Thymus (tissue), 14 donors: ENCODE results near the gene DRD1. TPM values are rescaled to one million over a fixed set of nuclear protein-coding genes. Genes with fewer than 3 reads are reported as not detected.

Experiments
- DNase-seq, 9 donors: peaks; one replicate each; pipeline ENCODE4 v3.0.0-alpha.2; 2013; ENCODE audit warnings: low spot score in 9 of 9, low read depth in 6 of 9, missing footprints in 1 of 9
- H3K27ac ChIP-seq, 2 donors: one replicate each; pipeline ENCODE4 v1.5.1; 2013; ENCODE audit warnings: control low read depth in 1 of 2, low read depth in 1 of 2, low read length in 1 of 2, mild to moderate bottlenecking in 1 of 2, moderate library complexity in 1 of 2
- H3K27me3 ChIP-seq, 2 donors: one replicate each; pipeline ENCODE4 v1.5.1; 2013; ENCODE audit warnings: low read length in 1 of 2; ENCODE audit not compliant: control insufficient read depth in 2 of 2, insufficient read depth in 1 of 2
- H3K36me3 ChIP-seq, 2 donors: one replicate each; pipeline ENCODE4 v1.5.1; 2013; ENCODE audit warnings: low read length in 1 of 2, mild to moderate bottlenecking in 1 of 2, moderate library complexity in 1 of 2; ENCODE audit not compliant: control insufficient read depth in 2 of 2, insufficient read depth in 2 of 2
- H3K4me1 ChIP-seq, 2 donors: one replicate each; pipeline ENCODE4 v1.5.1; 2013; ENCODE audit warnings: low read length in 2 of 2; ENCODE audit not compliant: control insufficient read depth in 2 of 2, insufficient read depth in 2 of 2
- H3K4me3 ChIP-seq, 2 donors: one replicate each; pipeline ENCODE4 v1.5.1; 2013; ENCODE audit warnings: low read length in 2 of 2, control low read depth in 1 of 2, mild to moderate bottlenecking in 1 of 2
- H3K9me3 ChIP-seq, 2 donors: one replicate each; pipeline ENCODE4 v1.5.1; 2013; ENCODE audit warnings: low read length in 1 of 2, mild to moderate bottlenecking in 1 of 2; ENCODE audit not compliant: control insufficient read depth in 2 of 2, insufficient read depth in 1 of 2
- WGBS: extraction: QIAGEN DNeasy Blood & Tissue Kit; methylation state at CpG from one replicate; pipeline ENCODE4 v1.1.7; 2013; 5-methylcytosine and 5-hydroxymethylcytosine counted together
- long read RNA-seq, 10 donors: transcript quantifications; one replicate each; lab custom pipeline, GENCODE V29; 2026
- polyA plus RNA-seq: library from polyadenylated mRNA; stranded (reverse); fragments of 200-250 nt; gene quantifications from one replicate; pipeline ENCODE4 v1.2.3, GENCODE V29; 2013
- total RNA-seq: library from RNA; stranded (reverse); fragments of 120-200 nt; gene quantifications from one replicate; pipeline ENCODE4 v1.2.4, GENCODE V29; 2013
- donor health status: healthy.

DRD1 gene
- total RNA-seq: 0.80 TPM
- 0.41 TPM for polyA plus RNA-seq
- long read RNA-seq, donor 1: 0 reads
- long read RNA-seq, donor 2: 0 reads
- long read RNA-seq, donor 3: 0 reads
- long read RNA-seq, donor 4: 0 reads
- long read RNA-seq, donor 5, full-length matches to known transcripts: 1 of 1 reads
- long read RNA-seq, donor 5, partial matches to known transcripts: 0 of 1 reads
- long read RNA-seq, donor 5, other reads (novel, unspliced or antisense): 0 of 1 reads
- long read RNA-seq, donor 6: 0 reads
- long read RNA-seq, donor 7: 0 reads
- long read RNA-seq, donor 8, full-length matches to known transcripts: 1 of 1 reads
- long read RNA-seq, donor 8, partial matches to known transcripts: 0 of 1 reads
- long read RNA-seq, donor 8, other reads (novel, unspliced or antisense): 0 of 1 reads
- long read RNA-seq, donor 9, full-length matches to known transcripts: 1 of 1 reads
- long read RNA-seq, donor 9, partial matches to known transcripts: 0 of 1 reads
- long read RNA-seq, donor 9, other reads (novel, unspliced or antisense): 0 of 1 reads
- long read RNA-seq, donor 10: 0 reads

- no peak within 1 kb of the TSS for H3K27ac ChIP-seq
- no peaks in the 10 kb centered on the region for H3K36me3 ChIP-seq
- no peaks in the 10 kb centered on the region for H3K4me1 ChIP-seq
- peak within 1 kb of the TSS in 1 of 2 donors; percentile 6 for H3K4me3 ChIP-seq
- DNase-seq: peak in 3 of 9 donors; percentile 18 to 57 (median 33)
- peaks cover 27 to 65% of the 10 kb centered on the region in 2 donors for H3K27me3 ChIP-seq
- H3K9me3 ChIP-seq: no peaks in the 10 kb centered on the region
- 2% methylated on average over 91 of the region's 91 CpGs for WGBS
These were observed at the start of gene DRD1 for GRCh38 chr5:175444060-175444904. DRD1 (minus strand) TSS chr5:175444182; CDS start chr5:175443099, 1,083 bp downstream.

- Histone ChIP-seq H3K27ac (no peak overlapping the region), H3K27me3 (no peaks in the 10 kb centered on the region), H3K4me3 (no peak overlapping the region), H3K4me1 (no peaks in the 10 kb centered on the region), H3K36me3 (peaks cover 38 to 64% of the 10 kb centered on the region in 2 donors), H3K9me3 (no peaks in the 10 kb centered on the region)
- 92% methylated on average over 8 of the region's 8 CpGs for WGBS
- DNase-seq: no peak
These were observed 49.7 kb upstream of the DRD1 start for GRCh38 chr5:175493726-175494125.

- WGBS: 96% methylated on average over 7 of the region's 7 CpGs
- Histone ChIP-seq H3K36me3 (peaks cover 42 to 66% of the 10 kb centered on the region in 2 donors), H3K4me1 (no peaks in the 10 kb centered on the region), H3K9me3 (no peaks in the 10 kb centered on the region), H3K4me3 (no peak overlapping the region), H3K27ac (no peak overlapping the region), H3K27me3 (no peaks in the 10 kb centered on the region)
- DNase-seq: no peak
These were observed 49.3 kb upstream of the DRD1 start for GRCh38 chr5:175493260-175493659.

- H3K9me3 ChIP-seq: no peaks in the 10 kb centered on the region
- no peaks in the 10 kb centered on the region for H3K4me1 ChIP-seq
- H3K36me3 ChIP-seq: peaks cover 54 to 70% of the 10 kb centered on the region in 2 donors
- 82% methylated on average over 6 of the region's 6 CpGs for WGBS
- no peak overlapping the region for H3K4me3 ChIP-seq
- H3K27ac ChIP-seq: no peak overlapping the region
- no peaks in the 10 kb centered on the region for H3K27me3 ChIP-seq
- no peak for DNase-seq
These were observed 47.2 kb upstream of the DRD1 start for GRCh38 chr5:175491223-175491622.

GRCh38 chr5:175489693-175490443, 45.9 kb upstream of the DRD1 start:
- Histone ChIP-seq H3K27ac (peak overlapping the region in 1 of 2 donors; percentile 27), H3K4me1 (no peaks in the 10 kb centered on the region), H3K36me3 (peaks cover 65 to 68% of the 10 kb centered on the region in 2 donors), H3K9me3 (no peaks in the 10 kb centered on the region), H3K4me3 (no peak overlapping the region), H3K27me3 (no peaks in the 10 kb centered on the region)
- WGBS: 57% methylated on average over 6 of the region's 6 CpGs
- DNase-seq: no peak

GRCh38 chr5:175487514-175488222, 43.7 kb upstream of the DRD1 start:
- Histone ChIP-seq H3K9me3 (no peaks in the 10 kb centered on the region), H3K4me3 (no peak overlapping the region), H3K27me3 (no peaks in the 10 kb centered on the region), H3K4me1 (no peaks in the 10 kb centered on the region), H3K36me3 (peaks cover 61 to 62% of the 10 kb centered on the region in 2 donors), H3K27ac (no peak overlapping the region)
- DNase-seq: no peak
- 97% methylated on average over 11 of the region's 11 CpGs for WGBS

GRCh38 chr5:175485631-175486030, 41.6 kb upstream of the DRD1 start:
- Histone ChIP-seq H3K36me3 (peaks cover 52 to 53% of the 10 kb centered on the region in 2 donors), H3K4me3 (no peak overlapping the region), H3K27ac (no peak overlapping the region), H3K4me1 (peaks cover under 1% of the 10 kb centered on the region in 2 donors), H3K27me3 (no peaks in the 10 kb centered on the region), H3K9me3 (no peaks in the 10 kb centered on the region)
- DNase-seq: no peak
- 95% methylated on average over 6 of the region's 6 CpGs for WGBS

GRCh38 chr5:175484829-175485228, 40.8 kb upstream of the DRD1 start:
- Histone ChIP-seq H3K36me3 (peaks cover 48 to 51% of the 10 kb centered on the region in 2 donors), H3K27ac (no peak overlapping the region), H3K27me3 (no peaks in the 10 kb centered on the region), H3K9me3 (no peaks in the 10 kb centered on the region), H3K4me1 (peaks cover 6% of the 10 kb centered on the region in 2 donors), H3K4me3 (no peak overlapping the region)
- no peak for DNase-seq
- over 99% methylated on average over 4 of the region's 4 CpGs for WGBS
